GM23338 (cell line): ENCODE measurements around the gene PDE3A. TPM values are rescaled to one million over a fixed set of nuclear protein-coding genes. Genes with fewer than 3 reads are reported as not detected.

Experiments used
- ATAC-seq: fragments of 200-7000 bp; cut with Tn5 transposase; 3 replicates; pipeline ENCODE4 v1.9.1; 2020
- DNase-seq: peaks from one replicate; pipeline ENCODE4 v3.0.0-alpha.2; 2015; ENCODE audit warnings: low spot score
- H2AFZ ChIP-seq: fragments of 200-600 bp; sonication (generic); 2 replicates; pipeline ENCODE4 v1.8.0; 2016; ENCODE audit warnings: antibody characterized with exemption, mild to moderate bottlenecking, moderate library complexity
- H3F3A ChIP-seq: fragments of 200-600 bp; sonication (generic); replicated peaks from 2 replicates; pipeline ENCODE4 v1.8.0; 2017; ENCODE audit warnings: antibody characterized with exemption, mixed run types, low read depth
- H3K27ac ChIP-seq: fragments of 200-600 bp; sonication (generic); 2 replicates; pipeline ENCODE4 v1.6.1; 2016; ENCODE audit warnings: low read depth
- H3K27me3 ChIP-seq: fragments of 200-600 bp; sonication (generic); 2 replicates; pipeline ENCODE4 v1.8.0; 2016; ENCODE audit warnings: mild to moderate bottlenecking, mixed run types, moderate library complexity; ENCODE audit not compliant: insufficient read depth
- H3K36me3 ChIP-seq: fragments of 200-600 bp; sonication (generic); 2 replicates; pipeline ENCODE4 v1.8.0; 2016; ENCODE audit warnings: mild to moderate bottlenecking; ENCODE audit not compliant: insufficient read depth
- H3K4me1 ChIP-seq: fragments of 200-600 bp; sonication (generic); 2 replicates; pipeline ENCODE4 v1.8.0; 2016; ENCODE audit warnings: mild to moderate bottlenecking, moderate library complexity; ENCODE audit not compliant: insufficient read depth
- H3K4me2 ChIP-seq: fragments of 200-600 bp; sonication (generic); 2 replicates; pipeline ENCODE4 v1.7.1; 2017; ENCODE audit warnings: mixed run types
- H3K4me3 ChIP-seq: fragments of 200-600 bp; sonication (generic); 2 replicates; pipeline ENCODE4 v1.6.1; 2016; ENCODE audit warnings: mixed run types
- H3K79me2 ChIP-seq: fragments of 200-600 bp; sonication (generic); replicated peaks from 2 replicates; pipeline ENCODE4 v1.8.0; 2017; ENCODE audit warnings: mild to moderate bottlenecking; ENCODE audit not compliant: insufficient read depth
- H3K9me2 ChIP-seq: fragments of 200-600 bp; sonication (generic); 2 replicates; pipeline ENCODE4 v1.8.0; 2017; ENCODE audit not compliant: insufficient read depth
- H4K20me1 ChIP-seq: fragments of 200-600 bp; sonication (generic); replicated peaks from 2 replicates; pipeline ENCODE4 v1.8.0; 2017; ENCODE audit warnings: mild to moderate bottlenecking; ENCODE audit not compliant: insufficient read depth
- H3K27ac Mint-ChIP-seq: 2 replicates; pipeline ENCODE4 v1.8.0; 2020; ENCODE audit warnings: inconsistent platforms, mild to moderate bottlenecking, moderate library complexity, mixed read lengths
- H3K27me3 Mint-ChIP-seq: 3 replicates; pipeline ENCODE4 v1.8.0; 2022; ENCODE audit warnings: low read depth, mild to moderate bottlenecking, moderate library complexity, mixed read lengths, inconsistent platforms; ENCODE audit not compliant: insufficient read depth, poor library complexity
- H3K36me3 Mint-ChIP-seq: 3 replicates; pipeline ENCODE4 v1.8.0; 2021; ENCODE audit warnings: low read depth, mild to moderate bottlenecking, inconsistent platforms, moderate library complexity, mixed read lengths
- H3K4me1 Mint-ChIP-seq: 3 replicates; pipeline ENCODE4 v1.8.0; 2020; ENCODE audit warnings: mild to moderate bottlenecking, inconsistent platforms, mixed read lengths
- H3K4me3 Mint-ChIP-seq: 3 replicates; pipeline ENCODE4 v1.8.0; 2021; ENCODE audit warnings: moderate library complexity, mild to moderate bottlenecking, inconsistent platforms, mixed read lengths
- H3K9me3 Mint-ChIP-seq: 3 replicates; pipeline ENCODE4 v1.8.0; 2020; ENCODE audit warnings: moderate library complexity, mild to moderate bottlenecking, inconsistent platforms, mixed read lengths
- CREB1 ChIP-seq: fragments of 250-450 bp; sonication (Bioruptor Pico); IDR thresholded peaks from 2 replicates; pipeline ENCODE4 v1.5.0; 2020; ENCODE audit warnings: low read depth, mild to moderate bottlenecking, moderate library complexity
- CTCF ChIP-seq, 2 experiments: fragments of 200-600 bp in 1 of 2; sonication (generic) in 1 of 2; conservative IDR thresholded peaks; 2 replicates each; pipeline versions ENCODE4 v1.5.1 to v1.6.1; 2016 to 2017; ENCODE audit warnings: antibody characterized with exemption in 2 of 2, low read depth in 2 of 2, mild to moderate bottlenecking in 2 of 2, moderate library complexity in 1 of 2
- EZH2 ChIP-seq: fragments of 200-600 bp; sonication (generic); IDR thresholded peaks from one replicate; pipeline ENCODE4 v1.8.0; 2017; ENCODE audit warnings: antibody characterized with exemption, mild to moderate bottlenecking, low read depth; ENCODE audit not compliant: unreplicated experiment
- EZH2phosphoT487 ChIP-seq: fragments of 200-600 bp; sonication (generic); IDR thresholded peaks from one replicate; pipeline ENCODE4 v1.8.1; 2018; ENCODE audit warnings: antibody characterized with exemption; ENCODE audit not compliant: unreplicated experiment
- JUNB ChIP-seq: IDR thresholded peaks from one replicate; pipeline ENCODE4 v1.6.1; 2016; ENCODE audit warnings: antibody characterized with exemption; ENCODE audit not compliant: unreplicated experiment
- NANOG ChIP-seq: IDR thresholded peaks from 2 replicates; pipeline ENCODE4 v1.6.1; 2016; ENCODE audit warnings: antibody characterized with exemption, borderline replicate concordance
- POLR2AphosphoS5 ChIP-seq: IDR thresholded peaks from 2 replicates; pipeline ENCODE4 v1.6.1; 2016; ENCODE audit warnings: antibody characterized with exemption, low read depth
- STAT1 ChIP-seq: IDR thresholded peaks from one replicate; pipeline ENCODE4 v1.6.1; 2016; ENCODE audit warnings: antibody characterized with exemption; ENCODE audit not compliant: unreplicated experiment
- ZNF114 ChIP-seq: fragments of 250-450 bp; sonication (Bioruptor Pico); IDR thresholded peaks from 2 replicates; pipeline ENCODE4 v1.5.0; 2020; ENCODE audit warnings: mild to moderate bottlenecking, moderate library complexity
- ZNF331 ChIP-seq: fragments of 250-450 bp; sonication (Bioruptor Pico); IDR thresholded peaks from 2 replicates; pipeline ENCODE4 v1.5.0; 2020; ENCODE audit warnings: low read depth, mild to moderate bottlenecking, moderate library complexity
- polyA plus RNA-seq: library from polyadenylated mRNA; unstranded; fragments of >200 nt; fragmentation: Nextera tagmentation; extraction: Ambion mirVana; gene quantifications from 2 replicates; pipeline ENCODE4 v1.2.1, GENCODE V29; 2016
- total RNA-seq: library from RNA; depleted of rRNA; stranded (reverse); fragments of >200 nt; shearing (Covaris generic); gene quantifications from 2 replicates; pipeline ENCODE4 v1.2.3, GENCODE V29; 2014
- TF ChIP-seq, protein P1 (sequence below): fragments of 250-450 bp; sonication (Bioruptor Pico); IDR thresholded peaks from 2 replicates; pipeline ENCODE4 v1.5.0; 2020; ENCODE audit warnings: mild to moderate bottlenecking, moderate library complexity
- TF ChIP-seq, protein P2 (sequence below): IDR thresholded peaks from one replicate; pipeline ENCODE4 v1.6.1; 2018; ENCODE audit warnings: antibody characterized with exemption; ENCODE audit not compliant: unreplicated experiment
- TF ChIP-seq, protein P3 (sequence below): IDR thresholded peaks from 2 replicates; pipeline ENCODE4 v1.6.1; 2016; ENCODE audit warnings: antibody characterized with exemption

The PDE3A gene
- total and polyA plus RNA-seq, 2 experiments from 2014 or later, result 2.7 to 9.2 TPM

DNA sequence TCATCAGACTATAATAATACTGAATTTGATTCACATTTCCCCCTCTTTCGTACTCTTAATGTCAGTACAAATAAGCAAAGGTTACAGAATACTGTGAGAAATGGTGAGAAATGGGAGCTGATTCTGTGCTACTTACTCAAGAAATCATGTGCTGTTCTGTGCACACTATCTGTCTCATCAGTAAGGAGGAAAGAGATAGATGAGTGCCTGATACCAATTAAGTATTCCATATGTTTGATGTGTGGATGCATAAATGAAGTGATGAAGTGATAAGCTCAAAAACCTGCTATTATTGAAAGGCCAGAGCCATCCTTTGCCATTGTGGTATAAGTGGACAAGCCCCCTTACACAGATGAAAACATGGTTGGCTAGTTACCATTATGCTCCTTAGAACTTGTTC, 127.7 kb downstream of the PDE3A start (continued):
- TF ChIP-seq, protein P1, sequence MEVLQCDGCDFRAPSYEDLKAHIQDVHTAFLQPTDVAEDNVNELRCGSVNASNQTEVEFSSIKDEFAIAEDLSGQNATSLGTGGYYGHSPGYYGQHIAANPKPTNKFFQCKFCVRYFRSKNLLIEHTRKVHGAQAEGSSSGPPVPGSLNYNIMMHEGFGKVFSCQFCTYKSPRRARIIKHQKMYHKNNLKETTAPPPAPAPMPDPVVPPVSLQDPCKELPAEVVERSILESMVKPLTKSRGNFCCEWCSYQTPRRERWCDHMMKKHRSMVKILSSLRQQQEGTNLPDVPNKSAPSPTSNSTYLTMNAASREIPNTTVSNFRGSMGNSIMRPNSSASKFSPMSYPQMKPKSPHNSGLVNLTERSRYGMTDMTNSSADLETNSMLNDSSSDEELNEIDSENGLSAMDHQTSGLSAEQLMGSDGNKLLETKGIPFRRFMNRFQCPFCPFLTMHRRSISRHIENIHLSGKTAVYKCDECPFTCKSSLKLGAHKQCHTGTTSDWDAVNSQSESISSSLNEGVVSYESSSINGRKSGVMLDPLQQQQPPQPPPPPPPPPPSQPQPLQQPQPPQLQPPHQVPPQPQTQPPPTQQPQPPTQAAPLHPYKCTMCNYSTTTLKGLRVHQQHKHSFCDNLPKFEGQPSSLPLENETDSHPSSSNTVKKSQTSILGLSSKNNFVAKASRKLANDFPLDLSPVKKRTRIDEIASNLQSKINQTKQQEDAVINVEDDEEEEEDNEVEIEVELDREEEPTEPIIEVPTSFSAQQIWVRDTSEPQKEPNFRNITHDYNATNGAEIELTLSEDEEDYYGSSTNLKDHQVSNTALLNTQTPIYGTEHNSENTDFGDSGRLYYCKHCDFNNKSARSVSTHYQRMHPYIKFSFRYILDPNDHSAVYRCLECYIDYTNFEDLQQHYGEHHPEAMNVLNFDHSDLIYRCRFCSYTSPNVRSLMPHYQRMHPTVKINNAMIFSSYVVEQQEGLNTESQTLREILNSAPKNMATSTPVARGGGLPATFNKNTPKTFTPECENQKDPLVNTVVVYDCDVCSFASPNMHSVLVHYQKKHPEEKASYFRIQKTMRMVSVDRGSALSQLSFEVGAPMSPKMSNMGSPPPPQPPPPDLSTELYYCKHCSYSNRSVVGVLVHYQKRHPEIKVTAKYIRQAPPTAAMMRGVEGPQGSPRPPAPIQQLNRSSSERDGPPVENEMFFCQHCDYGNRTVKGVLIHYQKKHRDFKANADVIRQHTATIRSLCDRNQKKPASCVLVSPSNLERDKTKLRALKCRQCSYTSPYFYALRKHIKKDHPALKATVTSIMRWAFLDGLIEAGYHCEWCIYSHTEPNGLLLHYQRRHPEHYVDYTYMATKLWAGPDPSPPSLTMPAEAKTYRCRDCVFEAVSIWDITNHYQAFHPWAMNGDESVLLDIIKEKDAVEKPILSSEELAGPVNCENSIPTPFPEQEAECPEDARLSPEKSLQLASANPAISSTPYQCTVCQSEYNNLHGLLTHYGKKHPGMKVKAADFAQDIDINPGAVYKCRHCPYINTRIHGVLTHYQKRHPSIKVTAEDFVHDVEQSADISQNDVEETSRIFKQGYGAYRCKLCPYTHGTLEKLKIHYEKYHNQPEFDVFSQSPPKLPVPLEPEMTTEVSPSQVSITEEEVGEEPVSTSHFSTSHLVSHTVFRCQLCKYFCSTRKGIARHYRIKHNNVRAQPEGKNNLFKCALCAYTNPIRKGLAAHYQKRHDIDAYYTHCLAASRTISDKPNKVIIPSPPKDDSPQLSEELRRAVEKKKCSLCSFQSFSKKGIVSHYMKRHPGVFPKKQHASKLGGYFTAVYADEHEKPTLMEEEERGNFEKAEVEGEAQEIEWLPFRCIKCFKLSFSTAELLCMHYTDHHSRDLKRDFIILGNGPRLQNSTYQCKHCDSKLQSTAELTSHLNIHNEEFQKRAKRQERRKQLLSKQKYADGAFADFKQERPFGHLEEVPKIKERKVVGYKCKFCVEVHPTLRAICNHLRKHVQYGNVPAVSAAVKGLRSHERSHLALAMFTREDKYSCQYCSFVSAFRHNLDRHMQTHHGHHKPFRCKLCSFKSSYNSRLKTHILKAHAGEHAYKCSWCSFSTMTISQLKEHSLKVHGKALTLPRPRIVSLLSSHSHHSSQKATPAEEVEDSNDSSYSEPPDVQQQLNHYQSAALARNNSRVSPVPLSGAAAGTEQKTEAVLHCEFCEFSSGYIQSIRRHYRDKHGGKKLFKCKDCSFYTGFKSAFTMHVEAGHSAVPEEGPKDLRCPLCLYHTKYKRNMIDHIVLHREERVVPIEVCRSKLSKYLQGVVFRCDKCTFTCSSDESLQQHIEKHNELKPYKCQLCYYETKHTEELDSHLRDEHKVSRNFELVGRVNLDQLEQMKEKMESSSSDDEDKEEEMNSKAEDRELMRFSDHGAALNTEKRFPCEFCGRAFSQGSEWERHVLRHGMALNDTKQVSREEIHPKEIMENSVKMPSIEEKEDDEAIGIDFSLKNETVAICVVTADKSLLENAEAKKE (CRISPR knock-in tag), result no peak
- TF ChIP-seq EZH2, result no peak
- TF ChIP-seq POLR2AphosphoS5, result no peak
- no peak for TF ChIP-seq STAT1
- no peak for TF ChIP-seq JUNB
- TF ChIP-seq NANOG, result no peak

- H3K4me2 ChIP-seq, result no peak overlapping the region
- Mint-ChIP-seq H3K4me3 (no peak overlapping the region), H3K36me3 (no peaks in the 10 kb centered on the region), H3K9me3 (no peaks in the 10 kb centered on the region), H3K27me3 (no peaks in the 10 kb centered on the region), H3K4me1 (peaks cover under 1% of the 10 kb centered on the region; the same call in 1 of the 3 replicates), H3K27ac (no peak overlapping the region)
- no peaks in the 10 kb centered on the region for H3K79me2 ChIP-seq
- no peak overlapping the region for H2AFZ ChIP-seq
- H3K9me2 ChIP-seq, result no peaks in the 10 kb centered on the region
- no peaks in the 10 kb centered on the region for H3K4me1 ChIP-seq
- H3K27me3 ChIP-seq, result no peaks in the 10 kb centered on the region
- no peak overlapping the region for H3K27ac ChIP-seq
- DNase-seq (no peak), ATAC-seq (no peak)
- H3K36me3 ChIP-seq, result no peaks in the 10 kb centered on the region
- no peaks in the 10 kb centered on the region for H4K20me1 ChIP-seq
- H3F3A ChIP-seq, result no peaks in the 10 kb centered on the region
- no peak overlapping the region for H3K4me3 ChIP-seq
- TF ChIP-seq ZNF331 (CRISPR knock-in tag) (no peak), JUNB (no peak), ZNF114 (CRISPR knock-in tag) (no peak), CTCF (conservative IDR thresholded peaks at IDR 0.05; ENCODE audit: low read depth in 2 of 2) (no peak), STAT1 (no peak), EZH2phosphoT487 (no peak), EZH2 (no peak), CREB1 (CRISPR knock-in tag) (no peak), POLR2AphosphoS5 (no peak), NANOG (no peak)
- TF ChIP-seq, protein P2, sequence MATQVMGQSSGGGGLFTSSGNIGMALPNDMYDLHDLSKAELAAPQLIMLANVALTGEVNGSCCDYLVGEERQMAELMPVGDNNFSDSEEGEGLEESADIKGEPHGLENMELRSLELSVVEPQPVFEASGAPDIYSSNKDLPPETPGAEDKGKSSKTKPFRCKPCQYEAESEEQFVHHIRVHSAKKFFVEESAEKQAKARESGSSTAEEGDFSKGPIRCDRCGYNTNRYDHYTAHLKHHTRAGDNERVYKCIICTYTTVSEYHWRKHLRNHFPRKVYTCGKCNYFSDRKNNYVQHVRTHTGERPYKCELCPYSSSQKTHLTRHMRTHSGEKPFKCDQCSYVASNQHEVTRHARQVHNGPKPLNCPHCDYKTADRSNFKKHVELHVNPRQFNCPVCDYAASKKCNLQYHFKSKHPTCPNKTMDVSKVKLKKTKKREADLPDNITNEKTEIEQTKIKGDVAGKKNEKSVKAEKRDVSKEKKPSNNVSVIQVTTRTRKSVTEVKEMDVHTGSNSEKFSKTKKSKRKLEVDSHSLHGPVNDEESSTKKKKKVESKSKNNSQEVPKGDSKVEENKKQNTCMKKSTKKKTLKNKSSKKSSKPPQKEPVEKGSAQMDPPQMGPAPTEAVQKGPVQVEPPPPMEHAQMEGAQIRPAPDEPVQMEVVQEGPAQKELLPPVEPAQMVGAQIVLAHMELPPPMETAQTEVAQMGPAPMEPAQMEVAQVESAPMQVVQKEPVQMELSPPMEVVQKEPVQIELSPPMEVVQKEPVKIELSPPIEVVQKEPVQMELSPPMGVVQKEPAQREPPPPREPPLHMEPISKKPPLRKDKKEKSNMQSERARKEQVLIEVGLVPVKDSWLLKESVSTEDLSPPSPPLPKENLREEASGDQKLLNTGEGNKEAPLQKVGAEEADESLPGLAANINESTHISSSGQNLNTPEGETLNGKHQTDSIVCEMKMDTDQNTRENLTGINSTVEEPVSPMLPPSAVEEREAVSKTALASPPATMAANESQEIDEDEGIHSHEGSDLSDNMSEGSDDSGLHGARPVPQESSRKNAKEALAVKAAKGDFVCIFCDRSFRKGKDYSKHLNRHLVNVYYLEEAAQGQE, result no peak
- TF ChIP-seq, protein P3, sequence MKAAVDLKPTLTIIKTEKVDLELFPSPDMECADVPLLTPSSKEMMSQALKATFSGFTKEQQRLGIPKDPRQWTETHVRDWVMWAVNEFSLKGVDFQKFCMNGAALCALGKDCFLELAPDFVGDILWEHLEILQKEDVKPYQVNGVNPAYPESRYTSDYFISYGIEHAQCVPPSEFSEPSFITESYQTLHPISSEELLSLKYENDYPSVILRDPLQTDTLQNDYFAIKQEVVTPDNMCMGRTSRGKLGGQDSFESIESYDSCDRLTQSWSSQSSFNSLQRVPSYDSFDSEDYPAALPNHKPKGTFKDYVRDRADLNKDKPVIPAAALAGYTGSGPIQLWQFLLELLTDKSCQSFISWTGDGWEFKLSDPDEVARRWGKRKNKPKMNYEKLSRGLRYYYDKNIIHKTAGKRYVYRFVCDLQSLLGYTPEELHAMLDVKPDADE, result no peak
Measured at GRCh38 chr12:20497707-20498106, 129.4 kb downstream of the PDE3A start.
